Renal cortex interstitium (tissue), 11 donors: ENCODE data around the gene RGS6. TPM values are rescaled to one million over a fixed set of nuclear protein-coding genes. Genes with fewer than 3 reads are reported as not detected.
A peak's percentile ranks its signal among the peaks of the same experiment; 100 is the strongest.

ENCODE experiments used
- DNase-seq, 11 donors: peaks; one replicate each; pipeline ENCODE4 v3.0.0-alpha.2; 2013; ENCODE audit warnings: low read depth in 9 of 11, low spot score in 4 of 11; ENCODE audit errors: extremely low read depth in 1 of 11
- polyA plus RNA-seq, 3 donors: library from polyadenylated mRNA; unstranded; fragments of 120-200 nt; gene quantifications; one replicate each; pipeline ENCODE4 v1.2.1, GENCODE V29; 2013; ENCODE audit not compliant: insufficient read length in 3 of 3

The RGS6 gene
- polyA plus RNA-seq, 3 donors = 1.4 to 1.7 (median 1.4) TPM

DNA sequence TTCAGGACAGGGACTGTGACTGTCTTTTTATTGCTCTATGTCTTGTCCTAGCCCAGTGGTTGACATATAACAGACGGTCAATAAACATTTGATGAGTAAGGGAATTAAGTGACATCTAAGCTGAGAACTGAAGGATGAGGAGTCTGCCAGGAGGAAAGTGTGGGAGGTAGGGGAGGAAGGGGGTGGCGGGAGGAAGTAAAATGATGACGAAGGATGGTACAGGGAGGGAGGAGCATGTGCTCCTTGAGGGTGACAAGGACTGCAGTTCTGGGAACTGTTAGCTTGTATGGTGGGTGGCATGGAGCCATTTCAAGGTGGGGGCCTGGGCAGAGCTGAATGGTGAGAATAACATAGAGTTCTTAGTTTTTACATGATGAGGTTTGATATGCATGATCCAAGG lies 64.4 kb downstream of the RGS6 start:
- DNase-seq = no peak

DNA sequence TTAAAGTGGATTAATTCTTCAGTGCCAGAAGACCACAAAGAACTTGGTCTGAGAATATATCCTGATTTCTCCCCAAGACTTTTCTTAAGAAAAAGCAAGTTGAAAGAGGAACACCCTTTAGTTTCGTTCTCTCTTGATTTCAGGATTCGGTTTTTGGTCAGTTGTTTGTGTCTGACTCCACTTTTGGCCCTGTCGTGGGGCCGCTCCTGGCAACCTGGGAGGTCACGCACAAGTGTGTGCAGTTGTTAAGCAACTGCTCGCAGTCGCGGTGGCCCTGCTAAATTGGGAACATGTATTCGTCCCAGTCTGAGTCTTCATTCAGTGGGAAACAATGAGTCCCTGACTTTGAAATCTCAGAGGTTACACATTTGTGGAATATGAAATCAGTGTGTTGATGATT lies 68.7 kb downstream of the RGS6 start:
- no peak for DNase-seq

DNA sequence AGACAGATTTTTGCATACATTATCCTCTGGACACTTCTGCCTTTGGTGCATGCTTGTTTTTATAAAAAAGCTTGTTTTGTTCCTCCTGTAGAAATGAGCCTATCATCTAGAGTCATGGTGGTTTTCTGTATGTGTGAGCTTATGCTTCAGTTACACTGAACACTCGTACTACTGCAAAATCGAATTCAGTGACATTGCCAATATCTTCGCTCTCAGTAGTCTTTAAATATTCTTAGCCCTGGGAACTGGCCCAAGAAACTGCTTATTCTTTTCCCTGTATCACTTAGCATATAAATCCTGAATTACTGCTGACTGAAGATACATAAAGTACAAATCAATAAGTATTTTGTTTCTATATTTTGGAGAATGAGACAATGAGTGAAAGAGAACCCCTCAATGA lies 70.5 kb downstream of the RGS6 start:
- no peak for DNase-seq

DNA sequence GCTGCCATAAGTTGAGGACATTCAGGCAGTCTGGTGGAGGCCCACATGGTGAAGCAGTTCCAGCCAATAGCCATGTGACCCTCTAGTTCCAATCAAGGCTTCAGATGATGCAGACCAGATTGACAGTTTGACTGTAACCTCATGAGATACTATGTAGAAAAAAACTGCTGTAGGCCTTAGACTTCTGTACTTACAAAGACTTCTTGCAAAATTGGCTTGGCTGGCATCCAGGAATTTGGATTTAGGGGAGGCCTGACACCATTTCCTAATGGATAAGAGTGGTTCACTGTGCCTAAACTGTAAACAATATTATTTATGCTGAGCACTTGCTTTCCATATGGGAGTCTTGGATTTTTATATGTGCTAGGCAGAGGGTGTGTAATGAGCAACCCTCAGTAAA lies 76.4 kb downstream of the RGS6 start:
- peak in 4 of 11 donors; percentile 5 to 28 (median 16) for DNase-seq

DNA sequence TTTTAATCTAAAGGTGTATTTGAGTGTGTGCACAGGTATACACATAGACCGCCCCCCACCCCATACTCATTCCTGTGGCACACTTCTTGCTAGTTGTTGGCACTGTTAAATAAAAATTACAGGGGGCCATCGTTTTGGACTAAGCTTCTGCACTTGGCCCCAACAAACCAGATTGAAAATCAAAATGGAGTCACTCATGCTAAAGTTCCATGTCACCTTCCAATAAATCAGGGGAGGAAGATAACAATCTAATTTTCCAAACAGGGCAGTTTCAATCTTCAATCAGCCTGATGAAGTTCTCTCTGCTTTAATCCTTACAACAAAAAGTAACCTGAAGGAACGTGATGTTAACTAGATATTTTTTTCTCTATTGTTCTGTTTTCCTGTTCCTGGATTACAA lies 78.2 kb downstream of the RGS6 start:
- DNase-seq = no peak

DNA sequence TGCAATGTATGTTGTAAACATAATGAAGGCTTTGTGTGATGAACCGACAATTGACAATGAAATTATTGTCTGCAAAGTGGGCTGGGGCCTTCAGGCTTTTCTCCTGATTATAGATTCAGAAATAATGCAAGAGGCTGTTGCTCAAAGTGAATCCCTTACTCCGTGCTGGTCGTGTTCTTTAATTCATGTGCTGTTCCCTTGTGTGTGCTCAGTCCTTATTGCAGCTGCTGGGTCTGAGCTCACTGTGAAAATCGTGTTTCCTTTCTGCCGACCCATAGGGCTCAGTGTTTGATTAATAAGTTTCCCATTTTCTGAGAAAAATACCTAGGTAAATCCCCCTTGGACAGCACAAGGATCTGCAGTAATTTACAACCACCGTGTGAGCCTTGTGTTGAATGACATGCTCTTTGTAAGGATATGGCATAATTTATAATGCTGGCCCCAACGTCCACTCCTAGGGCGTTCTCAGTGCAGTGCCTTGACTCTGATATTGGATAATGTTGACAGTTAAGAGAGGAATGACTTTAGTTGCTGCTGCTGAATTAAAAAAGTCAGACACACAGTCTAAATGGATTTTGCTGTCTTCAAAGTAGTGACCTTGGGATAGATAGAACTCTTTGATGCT lies 81.6 kb downstream of the RGS6 start:
- no peak for DNase-seq

DNA sequence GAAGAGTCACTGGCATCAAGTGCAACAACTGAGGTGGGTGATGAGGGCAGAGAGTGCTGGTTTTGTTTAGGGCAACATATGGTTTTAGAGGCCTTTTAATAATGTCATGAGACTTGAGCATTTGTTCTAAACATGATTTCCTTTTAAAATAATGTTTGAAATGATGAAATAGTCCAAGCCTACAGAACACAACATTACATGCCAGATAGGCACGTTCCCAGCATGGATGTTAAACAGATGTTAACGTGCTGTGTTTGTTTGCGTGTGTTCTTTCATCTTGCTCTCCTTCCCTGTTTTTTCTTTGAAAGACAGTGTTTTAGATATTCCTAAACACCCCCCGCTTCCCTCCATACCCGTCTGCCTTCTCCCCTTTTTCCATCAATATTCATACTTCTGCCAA lies 82.3 kb downstream of the RGS6 start:
- no peak for DNase-seq

DNA sequence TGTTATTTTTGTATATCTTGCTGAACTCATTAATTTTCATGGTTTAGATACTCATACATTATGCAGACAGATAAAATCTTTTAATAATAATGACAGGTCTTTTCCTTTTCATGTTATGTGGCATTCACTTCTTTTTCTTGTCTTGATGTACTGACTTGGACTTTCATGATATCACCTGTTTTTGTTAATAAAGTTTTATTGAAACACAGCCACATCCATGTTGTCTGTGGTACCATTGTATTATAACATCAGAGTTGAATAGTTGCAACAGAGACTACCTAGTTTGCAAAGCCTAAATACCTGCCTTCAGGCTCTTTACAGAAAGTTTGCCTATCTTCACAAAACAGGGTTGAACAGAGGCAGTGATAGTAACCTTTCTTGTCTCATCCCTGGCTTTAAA lies 85.1 kb downstream of the RGS6 start:
- DNase-seq = no peak

DNA sequence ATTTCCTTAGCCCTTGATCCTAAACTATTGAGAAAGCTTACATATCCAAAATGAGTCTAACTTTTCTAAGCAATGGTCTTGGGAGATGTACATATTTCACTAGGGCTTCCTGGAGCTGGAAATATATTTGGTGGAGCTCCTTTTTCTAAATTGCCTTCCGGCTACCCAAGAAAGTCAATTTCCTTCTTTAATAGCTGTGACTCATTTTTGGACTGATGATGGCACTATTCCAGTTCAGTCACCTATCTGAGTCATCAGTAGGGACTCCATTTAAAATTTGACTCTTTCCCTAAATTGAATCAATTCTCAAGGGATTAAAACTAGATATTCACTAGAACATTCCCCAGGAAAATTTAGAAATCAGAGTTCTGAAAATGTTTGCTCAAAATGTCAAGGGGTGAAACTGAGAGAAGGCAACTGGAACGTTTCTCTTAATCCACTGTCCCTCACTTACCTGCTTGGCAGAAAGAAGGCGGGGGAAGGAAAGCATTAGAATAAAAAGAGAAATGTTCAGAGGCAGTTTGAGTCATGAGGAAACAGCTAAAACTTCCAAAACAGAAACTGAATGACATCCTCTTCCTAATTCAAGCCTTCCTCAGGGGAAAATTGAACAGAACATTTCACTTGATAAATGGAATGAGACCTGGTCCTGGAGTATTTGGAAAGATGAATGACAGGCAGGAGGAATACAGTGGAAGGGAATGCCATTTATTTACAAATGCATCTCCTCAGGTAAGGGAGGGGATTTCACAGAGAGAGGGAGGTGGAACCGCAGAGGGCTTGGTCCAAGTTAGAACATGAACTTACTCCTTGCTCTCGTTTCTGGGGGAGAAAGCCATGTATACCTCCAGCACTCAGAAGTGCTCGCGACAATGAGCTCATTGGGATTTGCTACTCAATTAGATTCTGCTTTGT lies 91.2 kb downstream of the RGS6 start:
- DNase-seq = no peak

DNA sequence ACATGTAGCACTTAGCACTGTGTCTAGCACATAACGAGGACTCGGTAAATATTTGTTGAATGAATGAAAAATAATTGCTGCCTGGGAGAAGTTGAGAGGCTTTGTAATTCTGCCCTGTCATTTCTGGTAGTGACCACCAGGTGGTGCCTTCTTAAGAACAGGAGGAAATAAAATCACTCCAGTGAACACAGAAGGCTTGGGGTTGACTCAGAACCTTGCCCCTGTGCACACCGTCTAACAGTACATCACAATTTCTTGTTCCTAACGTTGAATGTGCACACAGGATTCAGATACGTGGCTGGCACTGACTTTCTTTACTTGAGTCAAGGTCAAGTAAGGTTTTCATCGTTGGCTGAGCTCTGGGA lies 91.8 kb downstream of the RGS6 start:
- peak in 3 of 11 donors; percentile 6 to 17 (median 6) for DNase-seq

DNA sequence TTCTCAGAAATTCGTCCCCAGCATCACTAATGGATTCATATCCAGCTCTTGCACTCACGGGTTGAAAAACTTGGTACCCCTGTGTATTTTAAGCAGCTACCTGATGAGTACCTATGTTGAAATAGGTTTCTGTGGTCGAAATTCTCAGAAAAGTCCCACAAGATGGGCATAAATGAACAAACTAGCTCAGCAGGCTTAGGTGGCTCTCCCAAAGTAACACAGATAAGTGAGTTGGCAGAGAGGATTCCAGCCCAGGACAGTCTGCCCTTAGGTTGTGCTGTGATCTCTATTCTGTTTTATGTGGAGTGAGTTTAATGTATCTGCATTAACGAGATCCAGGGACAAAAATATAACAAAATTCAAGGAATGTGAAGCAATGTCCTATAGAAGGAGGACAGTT lies 92.3 kb downstream of the RGS6 start:
- DNase-seq = no peak

DNA sequence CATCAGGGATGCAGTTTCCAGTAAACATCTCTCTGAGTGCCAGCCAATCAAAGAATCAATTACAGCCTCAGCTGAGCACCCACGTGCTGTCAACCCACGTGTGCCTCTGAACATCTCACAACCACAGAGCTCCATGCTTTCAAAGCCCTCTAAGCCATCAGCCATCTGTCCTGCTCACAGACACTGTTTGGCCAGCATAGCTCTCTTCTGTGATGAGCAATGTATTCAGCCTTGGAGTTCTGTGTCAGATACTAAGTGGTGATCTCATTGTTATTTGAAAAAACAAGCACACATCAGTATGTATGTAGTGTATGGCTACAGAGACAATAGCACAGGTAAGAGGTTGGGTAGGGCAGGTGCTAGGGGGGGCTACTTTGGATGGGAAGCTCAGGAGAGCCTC lies 94.3 kb downstream of the RGS6 start:
- no peak for DNase-seq

DNA sequence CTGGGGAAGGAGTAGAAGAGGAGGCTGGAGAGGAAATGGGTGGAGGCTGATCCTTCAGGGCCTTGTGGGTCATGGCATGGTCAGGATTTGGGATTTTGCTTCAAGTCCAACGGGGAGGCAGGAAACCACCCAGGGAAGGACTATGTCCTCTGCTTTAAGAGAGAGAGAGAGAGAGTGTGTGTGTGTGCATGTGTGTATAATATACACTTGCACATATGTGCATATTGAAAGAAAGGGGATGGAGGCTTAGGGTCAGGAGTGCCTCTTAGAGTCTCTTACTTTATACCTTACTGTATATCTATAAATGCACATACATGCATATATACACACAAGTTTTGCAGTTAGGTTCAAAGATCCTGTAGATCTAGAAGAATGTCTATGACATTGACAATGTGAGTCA lies 94.8 kb downstream of the RGS6 start:
- no peak for DNase-seq

DNA sequence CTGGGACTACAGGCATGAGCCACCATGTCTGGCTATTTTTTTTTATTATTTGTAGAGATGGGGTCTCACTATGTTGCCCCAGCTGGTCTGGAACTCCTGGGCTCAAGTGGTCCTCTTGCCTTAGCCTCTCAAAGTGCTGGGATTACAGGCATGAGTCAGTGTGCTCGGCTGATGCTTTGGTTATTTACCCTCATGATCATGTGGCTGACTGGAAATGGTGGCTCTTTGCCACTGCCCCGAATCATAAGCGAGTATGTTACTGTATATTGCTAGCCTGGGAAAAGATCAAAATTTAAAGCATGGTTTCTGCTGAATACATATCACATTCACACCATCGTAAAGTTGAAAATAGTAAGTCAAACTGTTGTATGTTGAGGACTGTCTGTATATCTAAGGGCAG lies 101.1 kb downstream of the RGS6 start:
- no peak for DNase-seq

DNA sequence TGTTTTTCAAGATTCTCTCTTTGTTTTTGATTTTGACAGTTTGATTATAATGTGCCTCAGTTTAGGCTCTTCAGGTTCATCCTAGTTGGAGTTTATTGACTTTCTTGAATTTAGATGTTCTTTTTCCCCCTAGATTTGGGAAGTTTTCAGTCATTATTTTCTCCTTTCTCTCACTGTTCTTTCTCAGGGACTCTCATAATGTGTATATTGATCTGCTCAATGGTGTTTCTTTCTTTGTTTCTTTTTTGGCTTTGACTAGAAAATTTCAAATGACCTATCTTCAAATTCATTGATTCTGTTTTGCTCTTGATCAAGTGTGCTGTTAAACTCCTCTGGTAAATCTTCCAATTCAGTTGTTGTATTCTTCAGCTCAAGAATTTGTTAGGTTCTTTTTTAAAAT lies 108.3 kb downstream of the RGS6 start:
- no peak for DNase-seq

DNA sequence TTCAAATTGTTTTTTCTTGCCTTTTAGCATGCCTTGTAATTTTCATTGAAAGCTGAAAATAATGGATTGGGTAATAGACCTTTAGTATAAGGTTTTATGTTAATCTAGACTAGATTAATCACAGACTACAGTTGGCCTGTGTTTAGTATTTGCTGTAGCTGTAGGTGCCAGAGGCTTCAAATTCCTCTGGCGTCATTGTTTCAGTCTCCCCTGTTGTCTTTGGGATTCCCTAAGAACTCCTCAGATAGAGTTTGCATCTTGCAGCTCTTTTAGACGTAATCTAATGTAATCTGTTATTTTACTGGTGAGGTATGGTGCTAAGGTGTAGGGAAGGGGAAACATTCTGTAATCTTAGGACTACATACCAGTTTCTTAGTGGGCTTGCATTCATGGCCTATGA lies 113.0 kb downstream of the RGS6 start:
- DNase-seq = no peak

DNA sequence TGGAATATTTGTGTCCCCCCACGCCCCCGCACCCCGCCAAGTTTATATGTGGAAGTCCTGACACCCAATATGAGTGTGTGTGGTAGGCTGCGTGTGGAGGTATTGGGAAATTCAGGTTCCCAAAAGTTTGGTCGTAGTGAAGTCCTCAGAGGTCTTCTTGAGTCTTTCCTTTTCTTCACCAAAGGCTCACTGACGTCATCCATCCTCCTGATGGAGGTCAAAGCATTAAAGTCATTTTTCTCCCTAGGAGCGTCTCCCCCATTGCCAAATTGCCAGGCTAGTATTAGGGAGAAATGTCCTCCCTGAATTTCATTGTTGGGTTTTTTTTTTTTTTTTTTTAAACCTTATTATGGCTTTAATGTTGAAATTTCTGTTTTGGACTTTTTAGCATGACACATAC lies 113.7 kb downstream of the RGS6 start:
- no peak for DNase-seq

DNA sequence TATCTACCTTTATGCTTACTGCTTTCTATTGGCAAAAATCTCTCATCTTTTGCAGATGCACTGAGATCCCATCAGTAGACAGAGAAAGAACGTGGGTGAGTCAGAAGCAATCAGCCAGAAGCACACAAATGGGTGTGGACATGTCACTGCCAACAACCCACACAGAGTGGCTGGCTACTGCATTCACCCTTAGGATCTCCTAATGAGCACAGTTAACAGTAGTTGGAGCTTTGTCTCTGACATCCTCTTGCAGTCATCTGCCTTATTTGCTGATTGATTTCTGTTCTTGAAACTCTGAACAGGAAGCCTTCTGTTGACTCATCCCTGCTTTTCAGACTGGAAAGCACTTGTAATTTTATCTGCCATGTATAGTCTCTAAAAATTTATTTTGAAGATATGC lies 117.2 kb downstream of the RGS6 start:
- DNase-seq = no peak

DNA sequence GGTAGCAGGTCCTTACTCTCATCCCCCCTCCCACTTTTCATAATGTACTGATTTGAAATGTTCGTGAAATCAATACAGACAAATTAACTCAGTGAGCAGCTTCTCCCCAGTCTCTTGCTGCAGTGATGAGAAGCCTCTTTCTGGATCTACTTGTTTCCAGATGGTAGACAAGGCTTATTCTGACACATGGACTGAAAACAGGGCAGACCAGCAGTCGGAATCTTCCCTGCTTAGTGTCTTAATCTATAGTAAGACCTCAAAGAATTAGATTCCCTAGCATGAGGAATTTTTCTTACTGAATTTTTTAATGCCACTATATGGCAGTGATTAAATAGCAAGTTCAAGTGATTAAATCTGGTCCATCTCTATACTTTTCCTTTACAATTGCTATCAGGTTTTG lies 120.1 kb downstream of the RGS6 start:
- no peak for DNase-seq

DNA sequence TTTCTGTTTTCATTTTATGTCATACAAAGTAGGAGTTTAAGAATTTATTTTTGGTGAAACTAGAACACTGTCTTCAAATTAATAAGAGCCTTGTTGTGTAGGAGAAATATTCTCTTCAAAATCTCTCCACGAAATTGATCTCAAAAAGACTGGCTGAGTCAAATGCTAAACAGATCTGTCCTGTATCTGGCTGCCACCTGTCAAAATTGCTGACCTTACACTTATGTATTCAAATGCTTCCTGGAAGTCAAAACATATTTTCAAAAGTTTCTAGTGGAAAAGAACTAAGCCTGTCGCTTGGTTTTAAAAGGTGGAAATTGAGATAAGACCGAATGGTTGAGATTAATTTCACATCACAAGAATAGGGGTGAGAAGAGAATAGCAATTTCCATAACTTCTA lies 121.4 kb downstream of the RGS6 start:
- DNase-seq = no peak

DNA sequence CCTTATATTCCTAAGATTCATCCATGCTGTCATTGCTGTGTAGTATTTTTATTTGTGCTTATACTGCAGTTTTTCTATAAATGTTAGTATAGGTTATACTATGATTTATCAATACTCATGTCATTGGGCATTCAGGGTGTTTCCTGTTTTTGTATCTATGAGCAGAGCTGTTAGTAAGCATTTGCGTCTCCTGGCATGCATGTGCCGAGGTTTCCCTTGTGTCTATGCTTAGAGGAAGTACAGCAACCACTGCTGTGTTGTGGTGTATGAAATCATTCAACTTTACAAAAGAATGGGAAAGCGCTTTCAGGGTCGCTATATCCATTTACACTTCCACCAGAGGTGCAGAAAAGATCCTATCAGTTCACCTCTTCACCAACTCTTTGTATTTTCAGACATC lies 122.7 kb downstream of the RGS6 start:
- DNase-seq = no peak
